Activated CD4-positive, alpha-beta T cell treated with anti-CD3 and anti-CD28 coated beads, Interleukin-2, amount 10 ng/mL, durations not matched to agents 7 days and 5 days (primary cell): ENCODE measurements around the gene GAL3ST3. TPM values are rescaled to one million over a fixed set of nuclear protein-coding genes. Genes with fewer than 3 reads are reported as not detected.
"Not testable (repeated sequence)": the region's sequence is repeated elsewhere in the genome, so short reads cannot be mapped to it uniquely, and the experiment has no call there.

ENCODE experiments used
- CTCF ChIA-PET: fragments of 350-600 bp; sonication (Branson Sonifier 250); formaldehyde crosslinking; loops from one replicate; lab custom pipeline; 2021; ENCODE audit warnings: antibody characterized with exemption; lab: Charles Lee
- POLR2A ChIA-PET: fragments of 350-600 bp; sonication (Branson Sonifier 250); formaldehyde crosslinking; loops from one replicate; lab custom pipeline; 2021; ENCODE audit warnings: antibody characterized with exemption; lab: Charles Lee
- DNase-seq: peaks from one replicate; pipeline ENCODE4 v3.0.0-alpha.2; 2020
- H3K27ac Mint-ChIP-seq: one replicate; pipeline ENCODE4 v1.8.0; 2021; ENCODE audit warnings: mild to moderate bottlenecking, moderate library complexity, mixed read lengths
- H3K27me3 Mint-ChIP-seq: one replicate; pipeline ENCODE4 v1.8.0; 2021; ENCODE audit warnings: mixed read lengths
- H3K36me3 Mint-ChIP-seq: one replicate; pipeline ENCODE4 v1.8.0; 2021; ENCODE audit warnings: low read depth, mixed read lengths
- H3K4me1 Mint-ChIP-seq: one replicate; pipeline ENCODE4 v1.8.0; 2021; ENCODE audit warnings: mixed read lengths
- H3K4me3 Mint-ChIP-seq: one replicate; pipeline ENCODE4 v1.8.0; 2021; ENCODE audit warnings: mild to moderate bottlenecking, moderate library complexity, mixed read lengths
- H3K9me3 Mint-ChIP-seq: one replicate; pipeline ENCODE4 v1.8.0; 2021; ENCODE audit warnings: mixed read lengths
- total RNA-seq, 2 experiments: library from RNA; stranded (reverse); gene quantifications; one replicate each; pipeline ENCODE4 v1.2.3, GENCODE V29; 2021

The GAL3ST3 gene
- total RNA-seq, 2 experiments from 2014 or later = not detected

DNA sequence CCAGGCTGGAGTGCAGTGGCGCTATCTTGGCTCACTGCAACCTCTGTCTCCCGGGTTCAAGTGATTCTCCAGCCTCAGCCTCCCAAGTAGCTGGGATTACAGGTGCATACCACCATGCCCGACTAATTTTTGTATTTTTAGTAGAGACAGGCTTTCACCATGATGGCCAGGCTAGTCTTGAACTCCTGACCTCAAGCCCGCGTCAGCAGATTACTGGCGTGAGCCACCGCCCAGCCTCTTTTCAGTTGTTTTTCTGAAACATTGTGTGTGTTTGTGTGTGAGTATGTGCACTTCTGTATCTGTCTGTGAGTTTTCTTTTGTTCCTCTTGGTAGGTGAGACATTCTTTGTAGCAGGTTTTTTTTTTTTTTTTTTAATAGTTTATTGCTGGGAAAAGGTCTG lies 30.0 kb upstream of the GAL3ST3 start:
- Mint-ChIP-seq H3K27ac (peak overlapping the region; percentile 99), H3K4me1 (peaks cover 78% of the 10 kb centered on the region), H3K36me3 (peaks cover 68% of the 10 kb centered on the region)
- not testable (repeated sequence) for H3K27me3 Mint-ChIP-seq, H3K4me3 Mint-ChIP-seq, H3K9me3 Mint-ChIP-seq, DNase-seq
- POLR2A ChIA-PET = interaction anchor here (0.6 kb wide), 1 partner anchor 83 kb away, joined by 4 read pairs; no protein-coding TSS in a partner anchor
- CTCF ChIA-PET = interaction anchor here (5.4 kb wide), 1 partner anchor 9 kb away, joined by 36 read pairs; the partner anchor contains the start of gene PACS1

DNA sequence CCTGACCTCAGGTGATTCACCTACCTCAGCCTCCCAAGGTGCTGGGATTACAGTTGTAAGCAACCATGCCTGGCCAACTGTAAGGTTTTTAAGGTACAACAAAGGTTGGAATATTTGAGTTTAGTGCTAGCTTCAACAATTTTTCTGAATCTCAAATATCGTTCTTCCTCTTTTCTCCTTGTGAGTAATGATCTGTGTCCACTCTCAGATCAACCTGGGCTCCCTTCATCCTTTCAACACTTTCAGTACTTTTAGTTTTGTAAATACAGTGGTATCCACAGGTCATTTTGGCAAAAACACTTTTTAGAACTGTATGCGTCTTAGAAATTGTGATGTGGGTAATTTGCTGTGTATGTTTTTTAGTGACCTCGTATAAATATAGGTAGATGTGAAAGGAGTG lies 29.0 kb upstream of the GAL3ST3 start:
- POLR2A ChIA-PET = interaction anchor here (0.6 kb wide), 1 partner anchor 560 kb away, joined by 3 read pairs; no protein-coding TSS in a partner anchor
- no peak overlapping the region for H3K4me3 Mint-ChIP-seq
- H3K36me3 Mint-ChIP-seq = peaks cover 68% of the 10 kb centered on the region
- peaks cover 76% of the 10 kb centered on the region for H3K4me1 Mint-ChIP-seq
- DNase-seq = no peak
- peak overlapping the region; percentile 99 for H3K27ac Mint-ChIP-seq
- no peaks in the 10 kb centered on the region for H3K9me3 Mint-ChIP-seq
- CTCF ChIA-PET = interaction anchor here (5.4 kb wide), 1 partner anchor 8 kb away, joined by 36 read pairs; the partner anchor contains the start of gene PACS1
- no peaks in the 10 kb centered on the region for H3K27me3 Mint-ChIP-seq

DNA sequence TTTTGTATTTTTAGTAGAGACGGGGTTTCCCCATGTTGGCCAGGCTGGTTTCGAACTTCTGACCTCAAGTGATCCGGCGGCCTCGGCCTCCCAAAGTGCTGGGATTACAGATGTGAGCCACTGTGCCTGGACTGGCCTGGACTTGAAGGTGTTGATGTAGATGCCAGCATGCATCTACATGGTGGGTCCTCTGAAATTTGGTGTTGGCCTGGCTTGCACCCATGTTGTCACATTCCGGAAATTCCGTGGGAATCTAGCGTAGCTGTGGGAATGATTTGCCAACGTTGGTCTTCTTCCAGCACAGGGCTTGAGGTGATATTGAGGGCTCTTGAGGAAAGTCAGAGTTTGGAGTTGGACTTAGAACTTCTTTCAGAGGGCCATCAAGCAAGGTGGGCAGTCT lies 27.6 kb upstream of the GAL3ST3 start:
- Mint-ChIP-seq H3K4me1 (peaks cover 77% of the 10 kb centered on the region), H3K27ac (no peak overlapping the region), H3K9me3 (no peaks in the 10 kb centered on the region), H3K36me3 (peaks cover 73% of the 10 kb centered on the region), H3K27me3 (no peaks in the 10 kb centered on the region), H3K4me3 (no peak overlapping the region)
- DNase-seq = no peak
- ChIA-PET POLR2A (no interaction called here), CTCF (interaction anchor here (1.3 to 1.6 kb wide), 3 partner anchors 8 to 42 kb away, joined by 4 to 5 read pairs (median 4); no protein-coding TSS in a partner anchor)

DNA sequence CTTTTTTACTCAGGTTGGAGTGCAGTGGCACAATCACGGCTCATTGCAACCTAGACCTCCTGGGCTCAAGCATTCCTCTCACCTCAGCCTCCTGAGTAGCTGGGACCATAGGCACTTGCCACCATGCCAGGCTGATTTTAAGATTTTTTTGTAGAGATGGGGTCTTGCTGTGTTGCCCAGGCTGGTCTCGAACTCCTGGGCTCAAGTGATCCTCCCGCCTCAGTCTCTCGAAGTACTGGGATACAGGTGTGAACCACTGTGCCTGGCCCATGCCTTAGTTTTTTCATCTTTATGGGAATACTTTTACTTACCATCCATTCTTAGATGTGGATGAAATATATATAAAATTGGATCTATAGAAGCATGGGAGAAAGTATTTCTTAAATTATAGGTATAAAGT lies 26.3 kb upstream of the GAL3ST3 start:
- peaks cover 70% of the 10 kb centered on the region for H3K4me1 Mint-ChIP-seq
- H3K9me3 Mint-ChIP-seq = no peaks in the 10 kb centered on the region
- peaks cover 74% of the 10 kb centered on the region for H3K36me3 Mint-ChIP-seq
- CTCF ChIA-PET = interaction anchor here (0.7 to 1.6 kb wide), 3 partner anchors 14 to 44 kb away, joined by 3 to 4 read pairs (median 4); no protein-coding TSS in a partner anchor
- DNase-seq = no peak
- POLR2A ChIA-PET = interaction anchor here (0.6 kb wide), 1 partner anchor 55 kb away, joined by 7 read pairs; no protein-coding TSS in a partner anchor
- no peak overlapping the region for H3K4me3 Mint-ChIP-seq
- H3K27ac Mint-ChIP-seq = no peak overlapping the region
- no peaks in the 10 kb centered on the region for H3K27me3 Mint-ChIP-seq

DNA sequence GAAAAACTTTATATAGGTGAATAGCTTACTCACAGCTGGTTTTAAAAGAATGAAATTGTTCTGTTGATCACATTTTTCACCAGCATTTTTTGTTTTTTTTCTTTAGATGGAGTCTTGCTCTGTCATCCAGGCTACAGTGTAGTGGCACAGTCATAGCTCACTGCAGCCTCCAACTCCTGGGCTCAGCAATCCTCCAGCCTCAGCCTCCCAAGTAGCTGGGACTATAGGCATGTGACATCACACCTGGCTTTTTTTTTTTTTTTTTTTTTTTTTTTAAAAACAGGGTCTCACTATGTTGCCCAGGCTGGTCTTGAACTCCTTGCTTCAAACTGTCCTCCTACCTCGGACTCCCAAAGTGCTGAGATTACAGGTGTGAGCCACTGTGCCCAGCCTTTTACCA lies 24.7 kb upstream of the GAL3ST3 start:
- no peak overlapping the region for H3K27ac Mint-ChIP-seq
- H3K36me3 Mint-ChIP-seq = peaks cover 67% of the 10 kb centered on the region
- H3K9me3 Mint-ChIP-seq = no peaks in the 10 kb centered on the region
- H3K4me1 Mint-ChIP-seq = peaks cover 63% of the 10 kb centered on the region
- DNase-seq = no peak
- ChIA-PET POLR2A (no interaction called here), CTCF (interaction anchor here (0.6 to 6.6 kb wide), 3 partner anchors 15 to 20 kb away, joined by 3 to 66 read pairs (median 3); partner anchors contain the start of gene SF3B2)
- no peaks in the 10 kb centered on the region for H3K27me3 Mint-ChIP-seq
- no peak overlapping the region for H3K4me3 Mint-ChIP-seq

DNA sequence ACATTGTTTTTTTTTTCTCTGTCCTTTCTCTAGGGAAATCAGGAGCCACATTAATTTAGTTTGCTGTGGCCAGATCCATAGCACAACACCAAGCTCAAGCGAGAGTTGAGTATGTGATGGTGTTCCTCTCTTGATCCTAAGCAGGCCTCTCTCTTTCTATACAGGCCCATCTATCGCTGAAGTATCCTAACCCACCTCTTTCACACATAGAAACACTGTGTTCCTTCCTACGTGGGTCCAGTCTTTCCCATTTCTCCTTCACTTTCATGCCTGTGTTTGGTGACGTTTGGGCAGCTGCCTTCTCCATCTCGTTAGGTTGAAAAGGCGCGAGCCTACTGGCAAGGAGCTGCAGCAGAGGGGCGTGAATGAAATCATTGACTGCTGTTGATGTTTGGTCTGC lies 23.6 kb upstream of the GAL3ST3 start:
- Mint-ChIP-seq H3K27ac (peak overlapping the region; percentile 92), H3K4me1 (peaks cover 65% of the 10 kb centered on the region), H3K4me3 (peak overlapping the region; percentile 89), H3K9me3 (no peaks in the 10 kb centered on the region), H3K36me3 (peaks cover 72% of the 10 kb centered on the region), H3K27me3 (no peaks in the 10 kb centered on the region)
- DNase-seq = no peak
- ChIA-PET CTCF (interaction anchor here (1.5 to 6.6 kb wide), 3 partner anchors 8 to 19 kb away, joined by 3 to 66 read pairs (median 36); partner anchors contain the start of gene SF3B2), POLR2A (no interaction called here)

DNA sequence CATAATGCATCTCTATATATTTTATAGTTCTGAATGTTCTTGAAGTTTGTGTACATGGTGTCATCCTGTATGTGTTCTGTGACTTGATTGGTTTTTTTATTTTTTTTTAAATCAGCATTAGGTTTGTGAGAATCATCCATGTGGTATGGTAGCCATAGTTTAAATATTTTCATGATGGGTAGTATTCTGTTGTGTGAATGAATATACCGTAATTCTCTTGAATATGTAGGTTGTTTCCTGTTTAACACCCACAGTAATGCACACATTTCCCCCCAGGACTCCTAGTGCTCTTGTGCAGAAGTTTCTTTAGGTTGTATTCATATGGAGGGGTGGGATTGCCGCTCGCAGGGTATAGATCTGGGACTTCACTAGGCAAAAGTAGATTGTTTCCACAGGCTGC lies 23.1 kb upstream of the GAL3ST3 start:
- peak overlapping the region; percentile 89 for H3K4me3 Mint-ChIP-seq
- ChIA-PET POLR2A (interaction anchor here (0.6 to 1.2 kb wide), 2 partner anchors 9 to 65 kb away, joined by 4 to 8 read pairs; no protein-coding TSS in a partner anchor), CTCF (interaction anchor here (5.1 to 6.6 kb wide), 2 partner anchors 8 to 19 kb away, joined by 36 to 66 read pairs; partner anchors contain the start of gene SF3B2)
- H3K36me3 Mint-ChIP-seq = peaks cover 72% of the 10 kb centered on the region
- H3K27me3 Mint-ChIP-seq = no peaks in the 10 kb centered on the region
- DNase-seq = no peak
- H3K9me3 Mint-ChIP-seq = no peaks in the 10 kb centered on the region
- H3K27ac Mint-ChIP-seq = peak overlapping the region; percentile 92
- H3K4me1 Mint-ChIP-seq = peaks cover 66% of the 10 kb centered on the region

DNA sequence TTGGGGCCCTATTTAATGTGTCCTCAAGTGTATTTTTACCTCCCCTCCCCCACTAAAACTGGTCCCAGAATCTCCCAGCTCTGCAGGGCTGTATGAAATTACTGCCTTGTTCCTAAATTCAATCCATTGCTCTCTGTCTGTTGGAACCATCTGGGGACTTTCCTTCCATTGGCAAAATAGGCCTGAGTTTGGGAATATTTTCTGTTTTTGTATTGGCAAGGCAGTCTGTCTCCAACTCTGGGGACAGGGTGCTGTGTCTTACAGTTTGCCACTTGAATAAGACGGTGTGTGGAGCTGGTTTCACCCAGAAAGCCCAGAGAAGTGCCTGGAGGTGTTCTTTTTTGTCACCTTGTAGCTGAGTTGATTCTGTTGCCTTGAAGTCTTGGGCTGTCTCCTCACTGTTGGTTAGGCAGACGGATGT lies 22.4 kb upstream of the GAL3ST3 start:
- H3K9me3 Mint-ChIP-seq = no peaks in the 10 kb centered on the region
- H3K4me3 Mint-ChIP-seq = peak overlapping the region; percentile 89
- H3K27me3 Mint-ChIP-seq = no peaks in the 10 kb centered on the region
- H3K27ac Mint-ChIP-seq = peak overlapping the region; percentile 92
- POLR2A ChIA-PET = interaction anchor here (0.6 to 1.2 kb wide), 3 partner anchors 8 to 65 kb away, joined by 3 to 8 read pairs (median 4); no protein-coding TSS in a partner anchor
- DNase-seq = peak; percentile 41
- peaks cover 68% of the 10 kb centered on the region for H3K4me1 Mint-ChIP-seq
- CTCF ChIA-PET = interaction anchor here (0.5 to 6.6 kb wide), 5 partner anchors 9 to 96 kb away, joined by 3 to 66 read pairs (median 22); partner anchors contain the start of gene SF3B2
- peaks cover 73% of the 10 kb centered on the region for H3K36me3 Mint-ChIP-seq

DNA sequence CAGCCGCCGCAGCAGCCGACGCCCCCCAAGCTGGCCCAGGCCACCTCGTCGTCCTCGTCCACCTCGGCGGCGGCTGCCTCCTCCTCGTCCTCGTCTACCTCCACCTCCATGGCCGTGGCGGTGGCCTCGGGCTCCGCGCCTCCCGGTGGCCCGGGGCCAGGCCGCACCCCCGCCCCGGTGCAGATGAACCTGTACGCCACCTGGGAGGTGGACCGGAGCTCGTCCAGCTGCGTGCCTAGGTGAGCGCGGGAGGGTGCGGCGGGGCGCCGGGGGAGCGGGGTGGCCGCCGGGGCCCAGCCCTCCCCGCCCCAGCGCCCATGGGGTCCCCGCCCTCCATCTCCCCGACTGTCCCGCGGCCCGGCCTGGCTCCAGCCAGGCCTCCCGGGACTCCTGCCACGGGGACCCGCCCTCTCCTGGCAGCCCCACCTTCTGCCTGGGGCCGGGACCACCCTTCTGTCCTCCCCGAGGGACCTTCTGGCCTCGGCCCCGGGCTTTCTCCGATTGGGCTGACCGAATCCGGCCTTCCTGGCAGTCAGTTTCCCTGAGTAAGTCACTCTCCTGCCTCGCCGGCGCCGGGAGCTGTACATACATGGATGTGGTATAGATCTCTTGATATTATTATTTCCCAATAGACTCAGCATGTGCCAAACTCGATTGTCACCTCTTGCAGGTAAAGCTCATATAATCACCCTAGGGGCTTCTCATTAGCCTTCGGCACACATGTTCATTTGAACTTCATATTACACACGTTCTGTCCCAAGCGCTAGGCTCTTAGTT lies 21.8 kb upstream of the GAL3ST3 start:
- H3K4me1 Mint-ChIP-seq = peaks cover 68% of the 10 kb centered on the region
- H3K9me3 Mint-ChIP-seq = no peaks in the 10 kb centered on the region
- peak overlapping the region; percentile 89 for H3K4me3 Mint-ChIP-seq
- DNase-seq = no peak
- CTCF ChIA-PET = interaction anchor here (0.5 to 6.6 kb wide), 5 partner anchors 9 to 97 kb away, joined by 3 to 66 read pairs (median 22); partner anchors contain the start of gene SF3B2
- H3K36me3 Mint-ChIP-seq = peaks cover 71% of the 10 kb centered on the region
- POLR2A ChIA-PET = interaction anchor here (0.5 to 1.2 kb wide), 3 partner anchors 9 to 567 kb away, joined by 3 to 8 read pairs (median 3); no protein-coding TSS in a partner anchor
- peak overlapping the region; percentile 92 for H3K27ac Mint-ChIP-seq
- H3K27me3 Mint-ChIP-seq = no peaks in the 10 kb centered on the region

DNA sequence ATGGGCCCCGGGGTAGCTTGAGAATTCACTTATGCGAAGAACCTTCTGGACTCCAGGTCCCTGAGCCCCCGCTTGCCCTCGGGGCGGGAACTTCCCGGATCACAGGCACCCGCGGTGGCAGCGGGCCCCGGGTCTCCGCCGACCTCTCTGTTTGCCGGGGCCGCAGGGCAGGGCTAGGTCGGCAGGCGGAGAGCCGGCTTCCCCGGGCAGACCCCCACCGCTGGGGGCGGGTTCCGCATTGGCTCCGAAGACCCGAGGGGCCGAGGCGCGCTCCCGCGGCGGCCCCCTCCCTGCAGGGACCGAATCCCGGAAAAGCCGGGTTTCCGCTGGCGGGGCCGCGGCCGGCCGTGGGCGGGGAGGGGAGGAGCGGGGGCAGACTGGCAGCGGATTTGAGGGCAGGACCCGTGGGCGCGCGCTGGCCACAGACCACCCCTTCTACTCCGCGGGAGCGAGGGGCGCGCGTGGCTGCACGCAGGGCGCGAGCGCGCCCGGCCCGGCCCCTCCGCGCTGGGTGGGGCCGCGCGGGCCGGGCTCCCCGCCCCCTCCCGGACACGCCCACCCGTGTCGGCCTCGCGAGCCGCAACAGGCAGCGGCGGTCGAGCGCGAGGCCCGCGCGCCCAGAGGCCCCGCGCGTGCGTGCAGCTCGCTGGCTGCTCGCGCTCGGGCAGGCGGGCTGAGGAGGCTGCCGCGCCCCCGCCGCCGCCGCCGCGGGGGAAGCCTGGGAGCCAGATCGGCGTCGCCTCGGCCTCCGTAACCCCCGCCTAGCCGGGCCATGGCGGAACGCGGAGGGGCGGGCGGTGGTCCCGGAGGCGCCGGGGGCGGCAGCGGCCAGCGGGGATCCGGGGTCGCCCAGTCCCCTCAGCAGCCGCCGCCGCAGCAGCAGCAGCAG lies 21.0 kb upstream of the GAL3ST3 start, which contains the start of gene PACS1:
TSS of gene PACS1 (plus strand) at position 558 of the 889 bp plus-strand sequence. CDS start at position 773, 215 bp downstream.
- POLR2A ChIA-PET = interaction anchor here (0.5 to 0.6 kb wide), 2 partner anchors 11 to 568 kb away, joined by 3 read pairs; no protein-coding TSS in a partner anchor
- Mint-ChIP-seq H3K4me1 (peaks cover 71% of the 10 kb centered on the region), H3K27ac (peak within 1 kb of the TSS; percentile 94), H3K36me3 (peaks cover 72% of the 10 kb centered on the region), H3K4me3 (peak within 1 kb of the TSS; percentile 89), H3K9me3 (peaks cover 2% of the 10 kb centered on the region), H3K27me3 (no peaks in the 10 kb centered on the region)
- CTCF ChIA-PET = interaction anchor here (0.6 to 6.6 kb wide), 10 partner anchors 10 to 636 kb away, joined by 3 to 66 read pairs (median 6); partner anchors contain the start of genes FIBP, KAT5 and SF3B2
- peak; percentile 79 for DNase-seq

DNA sequence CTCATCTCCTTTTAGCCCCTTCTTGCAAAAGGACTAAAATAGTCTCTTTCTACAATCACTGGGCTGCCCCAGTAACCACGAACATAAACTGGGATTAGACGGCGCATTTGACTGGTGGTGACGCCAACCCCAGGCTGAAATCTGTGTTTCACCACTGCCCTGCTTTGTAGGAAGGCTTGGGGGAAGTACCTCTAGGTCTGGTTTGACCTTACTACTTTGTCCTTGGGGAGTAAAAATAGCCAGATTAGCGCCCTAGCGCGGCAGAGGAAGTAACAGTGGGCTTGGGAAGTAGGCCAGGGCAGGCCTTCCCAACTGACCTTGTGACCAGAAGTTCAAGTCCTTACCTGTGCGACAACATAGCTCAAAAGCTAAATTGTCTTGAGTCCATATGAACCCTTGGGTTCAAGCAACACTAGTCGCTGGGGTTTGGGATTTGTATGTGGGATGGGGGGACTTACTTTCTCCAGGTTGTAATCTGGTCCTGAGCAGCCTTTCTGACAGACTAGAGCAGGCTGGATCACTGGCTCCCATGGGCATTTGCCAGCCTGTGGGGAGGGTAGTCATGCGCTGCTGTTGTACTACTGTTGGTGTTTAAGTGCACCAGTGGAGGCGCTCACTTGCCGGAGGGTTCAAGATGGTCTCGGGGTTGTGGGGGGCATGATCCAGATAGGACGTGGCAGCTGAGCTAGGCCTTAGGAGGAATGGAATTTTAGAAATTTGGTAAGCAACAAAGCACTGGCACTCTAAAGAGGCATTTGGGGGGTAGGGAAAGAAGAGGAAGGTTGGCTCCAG lies 20.2 kb upstream of the GAL3ST3 start:
- peaks cover 2% of the 10 kb centered on the region for H3K9me3 Mint-ChIP-seq
- peak overlapping the region; percentile 73 for H3K4me3 Mint-ChIP-seq
- no peaks in the 10 kb centered on the region for H3K27me3 Mint-ChIP-seq
- peaks cover 74% of the 10 kb centered on the region for H3K36me3 Mint-ChIP-seq
- peaks cover 67% of the 10 kb centered on the region for H3K4me1 Mint-ChIP-seq
- CTCF ChIA-PET = interaction anchor here (0.6 to 6.6 kb wide), 18 partner anchors 7 to 637 kb away, joined by 3 to 66 read pairs (median 4); partner anchors contain the start of genes FIBP, KAT5 and SF3B2
- POLR2A ChIA-PET = interaction anchor here (0.6 kb wide), 1 partner anchor 12 kb away, joined by 3 read pairs; no protein-coding TSS in a partner anchor
- DNase-seq = peak; percentile 42
- peak overlapping the region; percentile 94 for H3K27ac Mint-ChIP-seq
